SH-SY5Y (cell line): Measurements from ENCODE around the gene ABR.

Experiments used
- GATA2 ChIP-seq: IDR thresholded peaks from 2 replicates; pipeline ENCODE4 v1.6.1; 2011; ENCODE audit warnings: mild to moderate bottlenecking, low read depth, low read length
- GATA3 ChIP-seq: IDR thresholded peaks from 2 replicates; pipeline ENCODE4 v1.6.1; 2011; ENCODE audit warnings: low read depth, mild to moderate bottlenecking, low read length, moderate library complexity

DNA sequence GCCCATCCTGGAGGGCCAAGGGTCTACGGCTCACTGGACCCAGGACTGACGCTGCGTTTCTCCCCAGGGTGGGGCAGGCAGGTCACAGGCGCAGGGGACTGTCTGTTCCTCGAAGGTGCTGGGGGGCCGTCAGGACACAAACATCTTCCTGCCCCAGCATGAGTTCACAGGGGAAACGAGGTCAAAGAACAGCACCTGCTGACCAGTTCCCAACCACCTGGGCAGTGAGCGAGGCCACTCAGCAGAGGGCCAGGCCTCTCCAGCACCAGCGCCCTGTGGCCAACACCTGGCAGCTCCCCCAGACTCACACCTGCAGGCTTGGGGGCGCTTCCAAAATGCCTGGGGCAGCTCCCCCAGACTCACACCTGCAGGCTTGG is 153.2 kb downstream of the ABR start:
- TF ChIP-seq GATA3 (no peak), GATA2 (no peak)
